HepG2 (cell line): ENCODE data around the gene TECPR1. TPM values are rescaled to one million over a fixed set of nuclear protein-coding genes. Genes with fewer than 3 reads are reported as not detected.
A peak's percentile ranks its signal among the peaks of the same experiment; 100 is the strongest.

Source experiments
- ATAC-seq: fragments of 200-7000 bp; cut with Tn5 transposase; 3 replicates; pipeline ENCODE4 v1.9.1; 2020; ENCODE audit warnings: mild to moderate bottlenecking, moderate library complexity
- BruUV-seq: library from RNA; stranded (reverse); fragments of 400-500 nt; replicated peaks from 2 replicates; lab custom pipeline; 2021; lab: Mats Ljungman, UMichigan
- CTCF ChIA-PET: fragments of 300-600 bp; formaldehyde crosslinking; extraction: SDS; loops from one replicate; lab custom pipeline; 2021; ENCODE audit warnings: low total read pairs, inconsistent platforms, low intra/inter-chr PET ratio; lab: Yijun Ruan, JAX
- POLR2A ChIA-PET: fragments of 350-600 bp; sonication (Branson Sonifier 250); formaldehyde crosslinking; loops from one replicate; lab custom pipeline; 2020; ENCODE audit warnings: antibody characterized with exemption, inconsistent platforms; lab: Yijun Ruan, JAX
- DNase-seq: peaks from one replicate; pipeline ENCODE4 v3.0.0-alpha.2; 2015; ENCODE audit warnings: low spot score
- FAIRE-seq: peaks from 3 replicates; lab custom pipeline; 2011; peaks lifted over from hg19 to GRCh38; lab: Jason Lieb, UNC
- H2AFZ ChIP-seq: one replicate; pipeline ENCODE4 v1.6.1; 2011; ENCODE audit warnings: low read length, inconsistent platforms
- H3K27ac ChIP-seq: fragments of 300-600 bp; 3 replicates; pipeline ENCODE4 v1.8.0; 2011; ENCODE audit warnings: mixed run types, mild to moderate bottlenecking, mixed read lengths, low read length, inconsistent platforms; ENCODE audit not compliant: insufficient read depth; ENCODE audit errors: extremely low read length
- H3K27me3 ChIP-seq, 2 experiments: fragments of 200-600 bp in 1 of 2; 2 replicates in 1 of 2; 3 replicates in 1 of 2; pipeline versions ENCODE4 v1.6.0 to v1.8.0; 2011; ENCODE audit warnings: low read length in 2 of 2, mild to moderate bottlenecking in 2 of 2, moderate library complexity in 2 of 2, inconsistent platforms in 1 of 2; ENCODE audit not compliant: insufficient read depth in 2 of 2, control insufficient read depth in 1 of 2
- H3K36me3 ChIP-seq, 2 experiments: fragments of 200-600 bp in 1 of 2; replicated peaks in 1 of 2; 2 replicates in 1 of 2; 3 replicates in 1 of 2; pipeline versions ENCODE4 v1.5.1 to v1.8.0; 2011; ENCODE audit warnings: low read length in 2 of 2, inconsistent platforms in 1 of 2; ENCODE audit not compliant: insufficient read depth in 2 of 2, control insufficient read depth in 1 of 2
- H3K4me1 ChIP-seq: 2 replicates; pipeline ENCODE4 v1.5.1; 2012; ENCODE audit warnings: low read length, inconsistent platforms; ENCODE audit not compliant: insufficient read depth
- H3K4me2 ChIP-seq: 2 replicates; pipeline ENCODE4 v1.6.0; 2011; ENCODE audit warnings: low read depth, low read length, inconsistent platforms
- H3K4me3 ChIP-seq, 3 experiments: fragments of 200-600 bp in 1 of 3; sonication (generic), shearing (Covaris generic) in 1 of 3; replicated peaks in 1 of 3; 2 replicates each; pipeline ENCODE4 v1.5.1; 2011 to 2016; ENCODE audit warnings: low read length in 3 of 3, inconsistent platforms in 2 of 3, low read depth in 2 of 3, mild to moderate bottlenecking in 2 of 3, control low read depth in 1 of 3, mixed read lengths in 1 of 3; ENCODE audit not compliant: insufficient read depth in 1 of 3
- H3K79me2 ChIP-seq: one replicate; pipeline ENCODE4 v1.6.1; 2011; ENCODE audit warnings: low read length, inconsistent platforms; ENCODE audit not compliant: insufficient read depth
- H3K9ac ChIP-seq: 2 replicates; pipeline ENCODE4 v1.6.0; 2011; ENCODE audit warnings: mild to moderate bottlenecking, low read depth, low read length, inconsistent platforms; ENCODE audit not compliant: insufficient read depth
- H3K9me3 ChIP-seq: 2 replicates; pipeline ENCODE4 v1.5.1; 2012; ENCODE audit warnings: mild to moderate bottlenecking, low read length
- H4K20me1 ChIP-seq: 2 replicates; pipeline ENCODE4 v1.6.0; 2011; ENCODE audit warnings: inconsistent platforms, mild to moderate bottlenecking, low read length, moderate library complexity; ENCODE audit not compliant: insufficient read depth
- FIP1L1 ChIP-seq: fragments of 200-400 bp; formaldehyde crosslinking; IDR thresholded peaks from 2 replicates; pipeline ENCODE4 v1.6.1; 2018; ENCODE audit warnings: low read depth, mild to moderate bottlenecking, low read length, moderate library complexity, borderline replicate concordance; ENCODE audit not compliant: insufficient read depth
- NRL ChIP-seq: sonication (generic); formaldehyde crosslinking; IDR thresholded peaks from 2 replicates; pipeline ENCODE4 v1.5.0; 2020; ENCODE audit warnings: missing genetic modification reagents, mild to moderate bottlenecking, moderate library complexity, borderline replicate concordance
- ZNF225 ChIP-seq: sonication (generic); formaldehyde crosslinking; IDR thresholded peaks from 2 replicates; pipeline ENCODE4 v1.4.0; 2020; ENCODE audit warnings: mild to moderate bottlenecking, missing genetic modification reagents
- ZNF567 ChIP-seq: sonication (generic); formaldehyde crosslinking; IDR thresholded peaks from 2 replicates; pipeline ENCODE4 v1.8.1; 2023; ENCODE audit warnings: mild to moderate bottlenecking, missing genetic modification reagents, borderline replicate concordance
- ZNF607 ChIP-seq: sonication (generic); formaldehyde crosslinking; IDR thresholded peaks from 2 replicates; pipeline ENCODE4 v1.5.1; 2020; ENCODE audit warnings: missing genetic modification reagents, mild to moderate bottlenecking, borderline replicate concordance
- ZNF768 ChIP-seq: sonication (generic); formaldehyde crosslinking; IDR thresholded peaks from 2 replicates; pipeline ENCODE4 v1.4.0; 2020; ENCODE audit warnings: missing genetic modification reagents
- WGBS: methylation state at CpG from one replicate; pipeline ENCODE4 v1.1.6; 2017; ENCODE audit warnings: low lambda C conversion rate; 5-methylcytosine and 5-hydroxymethylcytosine counted together
- in situ Hi-C: cut with HindIII; loops from 2 replicates; pipeline ENCODE4 v1.10.0; 2017; ENCODE audit warnings: low pct_unique_long_range_greater_than_20kb; ENCODE audit not compliant: extremely low pct_ligation_motif_present
- intact Hi-C: fragments of 100-400 bp; cut with micrococcal nuclease; formaldehyde crosslinking; loops from one replicate; pipeline ENCODE4 v1.10.0; 2022; ENCODE audit not compliant: unreplicated experiment
- polyA plus RNA-seq, 8 experiments: library from polyadenylated mRNA; depleted of rRNA in 3 of 8; stranded (reverse) in 7 of 8; unstranded in 1 of 8; fragments of >200 nt; fragmentation: Illumina TruSeq in 4 of 8; extraction: Trizol in 4 of 8; gene quantifications; 2 replicates each; pipeline versions ENCODE4 v1.2.1 to v1.2.3, GENCODE V29; 2011 to 2016; ENCODE audit warnings: low read depth in 4 of 8, missing spikeins in 1 of 8, mixed read lengths in 1 of 8; ENCODE audit not compliant: insufficient read depth in 1 of 8
- total RNA-seq, 5 experiments: library from RNA; depleted of rRNA; stranded (reverse); fragments of >200 nt; fragmentation: Illumina TruSeq; extraction: Trizol; gene quantifications; 2 replicates each; pipeline ENCODE4 v1.2.3, GENCODE V29; 2016; ENCODE audit warnings: low read depth in 1 of 5
- TF ChIP-seq, protein P1 (sequence below): sonication (generic); formaldehyde crosslinking; IDR thresholded peaks from 2 replicates; pipeline ENCODE4 v1.4.0; 2020; ENCODE audit warnings: mild to moderate bottlenecking, missing genetic modification reagents
- TF ChIP-seq, protein P2 (sequence below): IDR thresholded peaks from 2 replicates; pipeline ENCODE4 v1.6.1; 2018; ENCODE audit warnings: missing genetic modification reagents
- TF ChIP-seq, protein P3 (sequence below): sonication (generic); formaldehyde crosslinking; IDR thresholded peaks from 2 replicates; pipeline ENCODE4 v1.5.1; 2020; ENCODE audit warnings: mild to moderate bottlenecking, missing genetic modification reagents, moderate library complexity

Gene TECPR1
- total and polyA plus RNA-seq, 2 of the 13 experiments (the other 11 are each of a cell fraction or from before 2014, with no cell fraction given) = 2.3 to 6.3 TPM

DNA sequence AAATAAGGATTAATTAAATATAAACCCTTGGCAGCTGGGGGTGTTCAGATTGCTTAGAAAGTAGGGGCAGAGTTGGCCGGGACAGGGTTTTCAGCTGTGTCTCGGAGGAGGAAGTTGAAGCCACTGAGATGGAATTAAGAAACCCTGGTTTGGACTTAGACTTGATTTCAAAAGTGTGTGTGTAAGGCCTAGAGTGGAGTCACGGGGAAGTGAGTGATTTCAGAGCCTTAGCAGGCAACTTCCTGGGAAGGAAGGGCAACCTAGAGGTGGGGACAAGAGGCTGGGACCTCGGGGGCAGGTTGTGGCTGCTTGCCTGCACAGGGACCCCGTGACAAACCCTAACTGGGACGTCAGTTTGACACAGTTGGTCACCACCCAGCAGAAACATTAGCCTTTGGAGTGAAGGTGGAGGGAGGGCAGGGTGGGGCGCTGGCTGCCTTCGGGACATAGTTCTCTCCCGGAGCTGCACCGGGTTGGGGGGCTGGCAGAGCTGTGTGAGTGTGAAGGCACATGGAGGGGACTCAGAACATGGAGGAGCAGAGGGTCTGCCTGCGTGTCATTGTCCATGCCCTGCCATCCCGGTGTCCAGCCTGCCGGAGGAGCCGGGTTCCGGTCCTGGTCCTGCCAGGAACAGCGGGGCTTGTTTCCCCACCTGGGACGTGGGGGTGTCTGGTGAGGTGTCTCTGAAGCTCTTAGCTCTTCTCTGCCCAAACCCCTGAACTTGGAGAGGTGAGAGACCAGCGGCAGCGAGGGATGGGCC lies 31.3 kb upstream of the TECPR1 start:
- in situ Hi-C loops = loop anchor here (5.0 kb wide), 1 partner anchor 134 kb away; no protein-coding TSS in a partner anchor
- Histone ChIP-seq H3K79me2 (peaks cover 45% of the 10 kb centered on the region), H3K9me3 (no peaks in the 10 kb centered on the region), H4K20me1 (peaks cover 31% of the 10 kb centered on the region; the same call in 1 of the 2 replicates), H3K4me1 (peaks cover 84% of the 10 kb centered on the region), H3K27me3 (no peaks in the 10 kb centered on the region; a peak in 1 of 5 replicates), H3K4me2 (peak overlapping the region; percentile 92), H3K27ac (peak overlapping the region; percentile 15), H3K4me3 (peak overlapping the region; percentile 65 to 85 (median 77)), H3K9ac (peak overlapping the region; percentile 89), H3K36me3 (peaks cover 3 to 7% of the 10 kb centered on the region in 2 experiments; a peak in 3 of 5 replicates), H2AFZ (no peak overlapping the region)
- ATAC-seq = no peak
- ChIA-PET POLR2A (no interaction called here), CTCF (no interaction called here)
- no peak for FAIRE-seq
- TF ChIP-seq FIP1L1 (no peak), ZNF768 (no peak), NRL (CRISPR knock-in tag) (no peak), ZNF607 (no peak), ZNF225 (CRISPR knock-in tag) (no peak), ZNF567 (CRISPR knock-in tag) (no peak)
- TF ChIP-seq, protein P1, sequence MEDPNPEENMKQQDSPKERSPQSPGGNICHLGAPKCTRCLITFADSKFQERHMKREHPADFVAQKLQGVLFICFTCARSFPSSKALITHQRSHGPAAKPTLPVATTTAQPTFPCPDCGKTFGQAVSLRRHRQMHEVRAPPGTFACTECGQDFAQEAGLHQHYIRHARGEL = no peak
- TF ChIP-seq, protein P2, sequence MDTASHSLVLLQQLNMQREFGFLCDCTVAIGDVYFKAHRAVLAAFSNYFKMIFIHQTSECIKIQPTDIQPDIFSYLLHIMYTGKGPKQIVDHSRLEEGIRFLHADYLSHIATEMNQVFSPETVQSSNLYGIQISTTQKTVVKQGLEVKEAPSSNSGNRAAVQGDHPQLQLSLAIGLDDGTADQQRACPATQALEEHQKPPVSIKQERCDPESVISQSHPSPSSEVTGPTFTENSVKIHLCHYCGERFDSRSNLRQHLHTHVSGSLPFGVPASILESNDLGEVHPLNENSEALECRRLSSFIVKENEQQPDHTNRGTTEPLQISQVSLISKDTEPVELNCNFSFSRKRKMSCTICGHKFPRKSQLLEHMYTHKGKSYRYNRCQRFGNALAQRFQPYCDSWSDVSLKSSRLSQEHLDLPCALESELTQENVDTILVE (CRISPR knock-in tag) = no peak
- TF ChIP-seq, protein P3, sequence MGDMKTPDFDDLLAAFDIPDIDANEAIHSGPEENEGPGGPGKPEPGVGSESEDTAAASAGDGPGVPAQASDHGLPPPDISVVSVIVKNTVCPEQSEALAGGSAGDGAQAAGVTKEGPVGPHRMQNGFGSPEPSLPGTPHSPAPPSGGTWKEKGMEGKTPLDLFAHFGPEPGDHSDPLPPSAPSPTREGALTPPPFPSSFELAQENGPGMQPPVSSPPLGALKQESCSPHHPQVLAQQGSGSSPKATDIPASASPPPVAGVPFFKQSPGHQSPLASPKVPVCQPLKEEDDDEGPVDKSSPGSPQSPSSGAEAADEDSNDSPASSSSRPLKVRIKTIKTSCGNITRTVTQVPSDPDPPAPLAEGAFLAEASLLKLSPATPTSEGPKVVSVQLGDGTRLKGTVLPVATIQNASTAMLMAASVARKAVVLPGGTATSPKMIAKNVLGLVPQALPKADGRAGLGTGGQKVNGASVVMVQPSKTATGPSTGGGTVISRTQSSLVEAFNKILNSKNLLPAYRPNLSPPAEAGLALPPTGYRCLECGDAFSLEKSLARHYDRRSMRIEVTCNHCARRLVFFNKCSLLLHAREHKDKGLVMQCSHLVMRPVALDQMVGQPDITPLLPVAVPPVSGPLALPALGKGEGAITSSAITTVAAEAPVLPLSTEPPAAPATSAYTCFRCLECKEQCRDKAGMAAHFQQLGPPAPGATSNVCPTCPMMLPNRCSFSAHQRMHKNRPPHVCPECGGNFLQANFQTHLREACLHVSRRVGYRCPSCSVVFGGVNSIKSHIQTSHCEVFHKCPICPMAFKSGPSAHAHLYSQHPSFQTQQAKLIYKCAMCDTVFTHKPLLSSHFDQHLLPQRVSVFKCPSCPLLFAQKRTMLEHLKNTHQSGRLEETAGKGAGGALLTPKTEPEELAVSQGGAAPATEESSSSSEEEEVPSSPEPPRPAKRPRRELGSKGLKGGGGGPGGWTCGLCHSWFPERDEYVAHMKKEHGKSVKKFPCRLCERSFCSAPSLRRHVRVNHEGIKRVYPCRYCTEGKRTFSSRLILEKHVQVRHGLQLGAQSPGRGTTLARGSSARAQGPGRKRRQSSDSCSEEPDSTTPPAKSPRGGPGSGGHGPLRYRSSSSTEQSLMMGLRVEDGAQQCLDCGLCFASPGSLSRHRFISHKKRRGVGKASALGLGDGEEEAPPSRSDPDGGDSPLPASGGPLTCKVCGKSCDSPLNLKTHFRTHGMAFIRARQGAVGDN (CRISPR knock-in tag) = peak; percentile 9; the same call in 1 of the 2 replicates
- no TSS peak for BruUV-seq
- intact Hi-C loops = no loop called here
- no peak for DNase-seq
- 60% methylated on average over 4 of the region's 19 CpGs for WGBS
